CD4-positive, alpha-beta memory T cell (primary cell): ENCODE data around the gene WBP4. TPM values are rescaled to one million over a fixed set of nuclear protein-coding genes. Genes with fewer than 3 reads are reported as not detected.
"Not testable (repeated sequence)": the region's sequence is repeated elsewhere in the genome, so short reads cannot be mapped to it uniquely, and the experiment has no call there.

ENCODE experiments used
- CTCF ChIA-PET: fragments of 350-600 bp; sonication (Branson Sonifier 250); formaldehyde crosslinking; loops from one replicate; lab custom pipeline; 2021; ENCODE audit warnings: inconsistent platforms; ENCODE audit not compliant: partially characterized antibody; lab: Charles Lee
- POLR2A ChIA-PET: fragments of 350-600 bp; sonication (Branson Sonifier 250); formaldehyde crosslinking; loops from one replicate; lab custom pipeline; 2021; ENCODE audit not compliant: partially characterized antibody; lab: Charles Lee
- DNase-seq, 5 donors: peaks; one replicate each; pipeline versions ENCODE4 v3.0.0 to v3.0.0-alpha.2; 2020 to 2022; ENCODE audit warnings: mixed read lengths in 1 of 5
- H3K27ac ChIP-seq: one replicate; pipeline ENCODE4 v1.7.0; 2013; ENCODE audit warnings: low read depth, low read length
- H3K27me3 ChIP-seq: 2 replicates; pipeline ENCODE4 v1.7.0; 2013; ENCODE audit warnings: mild to moderate bottlenecking, low read length, moderate library complexity; ENCODE audit not compliant: insufficient read depth
- H3K36me3 ChIP-seq: 2 replicates; pipeline ENCODE4 v1.7.0; 2013; ENCODE audit warnings: mild to moderate bottlenecking, low read length, moderate library complexity; ENCODE audit not compliant: insufficient read depth
- H3K4me1 ChIP-seq: 2 replicates; pipeline ENCODE4 v1.7.0; 2013; ENCODE audit warnings: mild to moderate bottlenecking, low read length, moderate library complexity; ENCODE audit not compliant: insufficient read depth
- H3K4me3 ChIP-seq, 2 donors: one replicate each; pipeline ENCODE4 v1.7.0; 2013; ENCODE audit warnings: low read length in 2 of 2, mild to moderate bottlenecking in 1 of 2
- H3K9me3 ChIP-seq, 2 donors: one replicate each; pipeline ENCODE4 v1.7.0; 2013; ENCODE audit warnings: low read length in 2 of 2, control low read depth in 1 of 2; ENCODE audit not compliant: control insufficient read depth in 1 of 2
- H3K27ac Mint-ChIP-seq, 7 donors: one replicate each; pipeline ENCODE4 v1.8.0; 2020 to 2021; ENCODE audit warnings: mixed read lengths in 7 of 7, mild to moderate bottlenecking in 6 of 7, inconsistent platforms in 3 of 7, moderate library complexity in 3 of 7
- H3K27me3 Mint-ChIP-seq, 2 donors: one replicate each; pipeline ENCODE4 v1.8.0; 2020 to 2021; ENCODE audit warnings: mixed read lengths in 2 of 2
- H3K36me3 Mint-ChIP-seq, 2 donors: one replicate each; pipeline ENCODE4 v1.8.0; 2020 to 2021; ENCODE audit warnings: mixed read lengths in 2 of 2, inconsistent platforms in 1 of 2, mild to moderate bottlenecking in 1 of 2
- H3K4me1 Mint-ChIP-seq, 4 donors: one replicate each; pipeline ENCODE4 v1.8.0; 2020 to 2021; ENCODE audit warnings: mixed read lengths in 4 of 4, mild to moderate bottlenecking in 1 of 4
- H3K4me3 Mint-ChIP-seq, 8 donors: one replicate each; pipeline ENCODE4 v1.8.0; 2020 to 2021; ENCODE audit warnings: mixed read lengths in 8 of 8, mild to moderate bottlenecking in 7 of 8, moderate library complexity in 6 of 8, inconsistent platforms in 3 of 8
- H3K9me3 Mint-ChIP-seq, 8 donors: one replicate each; pipeline ENCODE4 v1.8.0; 2020 to 2021; ENCODE audit warnings: mixed read lengths in 8 of 8, mild to moderate bottlenecking in 5 of 8, inconsistent platforms in 3 of 8, moderate library complexity in 1 of 8
- intact Hi-C: fragments of 100-400 bp; cut with micrococcal nuclease; formaldehyde crosslinking; loops from one replicate; pipeline ENCODE4 v1.15.1; 2023
- polyA plus RNA-seq, 2 donors: library from polyadenylated mRNA; unstranded; fragments of 300-500 nt; fragmentation: Illumina TruSeq; gene quantifications; one replicate each; pipeline ENCODE4 v1.2.3, GENCODE V29; 2021
- total RNA-seq, 2 experiments: library from RNA; stranded (reverse); gene quantifications; one replicate each; pipeline ENCODE4 v1.2.3, GENCODE V29; 2021

WBP4 gene
- total and polyA plus RNA-seq, 4 experiments from 2014 or later, result 1.9 to 9.1 (median 6.2) TPM

DNA sequence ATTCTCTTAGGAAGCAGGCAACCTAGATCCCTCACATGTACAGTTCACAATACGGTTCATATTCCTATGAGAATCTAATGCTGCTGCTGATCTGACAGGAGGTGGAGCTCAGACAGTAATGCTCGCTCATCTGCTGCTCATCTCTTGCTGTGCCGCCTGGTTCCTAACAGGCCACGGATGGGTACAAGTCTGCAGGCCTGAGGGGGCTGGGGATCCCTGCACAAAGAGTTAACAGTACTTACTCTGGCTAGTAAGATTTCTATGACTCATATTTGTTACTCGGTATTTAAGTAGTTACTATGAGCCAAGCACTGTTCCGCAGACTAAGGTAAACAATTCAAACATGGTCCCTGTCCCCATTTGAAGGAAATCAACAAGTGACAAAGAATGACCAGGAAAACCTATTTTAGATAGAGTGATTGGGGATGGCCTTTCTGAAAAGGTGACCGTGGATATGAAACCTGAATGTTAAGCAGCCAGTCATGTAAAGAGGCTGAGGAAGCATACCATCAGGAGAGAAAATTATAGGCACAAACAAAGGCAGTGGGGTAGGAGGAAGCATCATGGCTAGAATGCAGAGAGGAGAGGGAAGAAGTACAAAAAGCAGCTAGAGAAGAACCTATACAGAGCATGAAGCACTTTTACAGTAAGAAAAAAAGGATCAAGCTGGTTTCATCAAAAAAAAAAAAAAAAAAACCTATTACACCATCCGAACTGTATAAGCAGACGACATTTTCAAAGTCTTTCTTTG, 20.6 kb upstream of the WBP4 start:
- H3K4me1 ChIP-seq, result no peaks in the 10 kb centered on the region
- Mint-ChIP-seq H3K4me3 (no peak overlapping the region), H3K27ac (peak overlapping the region in 6 of 7 donors; percentile 30 to 59 (median 42)), H3K4me1 (peaks cover 7 to 11% (median 8%) of the 10 kb centered on the region in 4 donors), H3K9me3 (peaks cover 0 to 3% (median 0%) of the 10 kb centered on the region in 8 donors), H3K36me3 (peaks cover 0 to 3% of the 10 kb centered on the region in 2 donors), H3K27me3 (no peaks in the 10 kb centered on the region)
- no peak for DNase-seq
- CTCF ChIA-PET, result interaction anchor here (1.9 kb wide), 1 partner anchor 11 kb away, joined by 5 read pairs; no protein-coding TSS in a partner anchor
- no peak overlapping the region for H3K4me3 ChIP-seq
- POLR2A ChIA-PET, result interaction anchor here (1.4 kb wide), 1 partner anchor 119 kb away, joined by 4 read pairs; no protein-coding TSS in a partner anchor
- H3K36me3 ChIP-seq, result no peaks in the 10 kb centered on the region
- no peak overlapping the region for H3K27ac ChIP-seq
- no peaks in the 10 kb centered on the region for H3K9me3 ChIP-seq
- H3K27me3 ChIP-seq, result no peaks in the 10 kb centered on the region
- intact Hi-C loops, result no loop called here

DNA sequence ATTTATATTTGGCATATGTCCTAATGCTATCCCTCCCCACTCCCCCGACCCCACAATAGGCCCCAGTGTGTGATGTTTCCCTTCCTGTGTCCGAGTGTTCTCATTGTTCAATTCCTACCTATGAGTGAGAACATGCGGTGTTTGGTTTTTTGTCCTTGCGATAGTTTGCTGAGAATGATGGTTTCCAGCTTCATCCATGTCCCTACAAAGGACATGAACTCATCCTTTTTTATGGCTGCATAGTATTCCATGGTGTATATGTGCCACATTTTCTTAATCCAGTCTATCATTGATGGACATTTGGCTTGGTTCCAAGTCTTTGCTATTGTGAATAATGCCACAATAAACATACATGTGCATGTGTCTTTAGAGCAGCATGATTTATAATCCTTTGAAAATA, 18.9 kb upstream of the WBP4 start:
- H3K27me3 Mint-ChIP-seq, H3K27ac Mint-ChIP-seq, H3K36me3 ChIP-seq, H3K9me3 ChIP-seq, H3K27ac ChIP-seq, H3K4me3 ChIP-seq, H3K36me3 Mint-ChIP-seq, intact Hi-C loops, H3K9me3 Mint-ChIP-seq, H3K4me3 Mint-ChIP-seq, DNase-seq, H3K27me3 ChIP-seq, H3K4me1 ChIP-seq: not testable (repeated sequence)
- ChIA-PET CTCF (interaction anchor here (1.9 kb wide), 1 partner anchor 12 kb away, joined by 5 read pairs; no protein-coding TSS in a partner anchor), POLR2A (interaction anchor here (1.4 kb wide), 1 partner anchor 121 kb away, joined by 4 read pairs; no protein-coding TSS in a partner anchor)
- H3K4me1 Mint-ChIP-seq, result peaks cover 7 to 11% (median 8%) of the 10 kb centered on the region in 4 donors

DNA sequence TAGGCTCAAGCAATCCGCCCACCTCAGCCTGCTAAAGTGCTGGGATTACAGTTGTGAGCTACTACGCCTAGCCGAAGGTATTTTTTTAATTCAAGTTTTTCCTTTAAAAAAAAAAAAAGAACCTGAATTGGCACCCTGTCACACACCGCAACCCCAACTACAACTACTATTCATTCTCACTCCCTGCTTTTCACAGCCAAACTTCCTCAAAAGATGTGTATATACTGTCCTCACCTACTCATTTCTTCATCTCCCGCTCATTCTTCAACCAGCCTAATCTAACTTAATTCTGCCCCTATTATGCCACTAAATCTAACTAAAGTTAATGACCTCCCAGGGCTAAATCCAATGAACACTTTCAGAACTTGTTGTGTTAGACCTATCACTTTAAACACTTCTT, 12.7 kb upstream of the WBP4 start:
- H3K4me3 ChIP-seq, result no peak overlapping the region
- no peaks in the 10 kb centered on the region for H3K27me3 Mint-ChIP-seq
- no peak overlapping the region for H3K4me3 Mint-ChIP-seq
- DNase-seq, result no peak
- H3K9me3 Mint-ChIP-seq, result peaks cover 0 to 3% (median 0%) of the 10 kb centered on the region in 8 donors
- peaks cover 0 to 14% (median 8%) of the 10 kb centered on the region in 4 donors for H3K4me1 Mint-ChIP-seq
- no peaks in the 10 kb centered on the region for H3K9me3 ChIP-seq
- intact Hi-C loops, result no loop called here
- no peak overlapping the region for H3K27ac ChIP-seq
- POLR2A ChIA-PET, result interaction anchor here (1.7 kb wide), 1 partner anchor 12 kb away, joined by 3 read pairs; no protein-coding TSS in a partner anchor
- H3K36me3 Mint-ChIP-seq, result peaks cover 6% of the 10 kb centered on the region in 2 donors
- H3K36me3 ChIP-seq, result no peaks in the 10 kb centered on the region
- CTCF ChIA-PET, result interaction anchor here (0.8 to 1.3 kb wide), 3 partner anchors 12 to 174 kb away, joined by 3 to 4 read pairs (median 3); no protein-coding TSS in a partner anchor
- peak overlapping the region in 1 of 7 donors; percentile 65 for H3K27ac Mint-ChIP-seq
- peaks cover 2% of the 10 kb centered on the region for H3K4me1 ChIP-seq
- H3K27me3 ChIP-seq, result no peaks in the 10 kb centered on the region

DNA sequence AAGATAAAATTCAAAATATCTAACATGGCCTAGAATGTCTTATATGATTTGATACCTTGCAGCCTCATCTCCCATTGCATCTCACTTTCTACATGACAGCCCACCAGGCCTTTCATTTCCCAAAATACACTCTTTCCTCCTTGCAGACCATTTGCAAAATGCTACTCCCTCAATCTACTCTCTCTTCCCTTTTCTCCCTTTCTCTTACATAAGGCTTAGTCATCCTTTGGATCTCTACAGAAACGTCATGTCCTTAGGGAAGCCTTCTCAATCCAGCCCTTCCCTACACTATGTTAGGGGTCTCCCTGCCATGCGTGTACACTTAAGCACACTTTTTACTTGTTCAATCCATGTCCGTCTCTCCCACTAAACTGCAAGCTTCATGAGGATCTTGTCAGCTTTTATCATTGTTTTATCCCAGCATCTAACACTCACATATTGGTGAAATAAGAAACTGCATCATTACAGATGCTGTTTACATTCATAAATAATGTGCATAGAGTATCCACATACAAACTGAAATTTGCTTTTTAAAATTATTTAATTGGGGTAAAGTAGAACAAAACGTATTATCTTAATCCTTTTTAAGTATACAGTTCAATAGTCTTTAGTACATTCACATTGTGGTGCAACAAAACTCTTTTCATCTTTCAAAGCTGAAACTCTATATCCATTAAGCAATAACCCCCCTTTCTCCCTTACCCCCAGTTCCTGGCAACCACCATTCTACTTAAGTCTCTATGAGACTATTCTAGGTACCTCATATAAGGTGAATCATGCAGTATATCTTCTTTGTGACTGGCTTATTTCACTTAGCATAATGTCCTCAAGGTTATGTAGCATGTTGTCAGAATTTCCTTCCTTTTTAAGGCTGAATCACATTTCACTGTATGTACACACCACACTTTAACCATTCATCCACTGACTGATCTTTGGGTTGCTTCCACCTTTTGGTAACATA, 11.5 kb upstream of the WBP4 start:
- intact Hi-C loops, result no loop called here
- no peak for DNase-seq
- ChIA-PET POLR2A (interaction anchor here (1.7 kb wide), 1 partner anchor 11 kb away, joined by 3 read pairs; no protein-coding TSS in a partner anchor), CTCF (interaction anchor here (0.8 kb wide), 1 partner anchor 128 kb away, joined by 3 read pairs; no protein-coding TSS in a partner anchor)
- H3K27me3 ChIP-seq, result no peaks in the 10 kb centered on the region
- Mint-ChIP-seq H3K4me1 (peaks cover 9 to 23% (median 14%) of the 10 kb centered on the region in 4 donors), H3K9me3 (peaks cover 0 to 3% (median 0%) of the 10 kb centered on the region in 8 donors), H3K4me3 (no peak overlapping the region), H3K27me3 (no peaks in the 10 kb centered on the region), H3K36me3 (peaks cover 6% of the 10 kb centered on the region in 2 donors), H3K27ac (no peak overlapping the region)
- H3K4me1 ChIP-seq, result peaks cover 13% of the 10 kb centered on the region
- H3K9me3 ChIP-seq, result no peaks in the 10 kb centered on the region
- H3K4me3 ChIP-seq, result no peak overlapping the region
- no peak overlapping the region for H3K27ac ChIP-seq
- H3K36me3 ChIP-seq, result no peaks in the 10 kb centered on the region

DNA sequence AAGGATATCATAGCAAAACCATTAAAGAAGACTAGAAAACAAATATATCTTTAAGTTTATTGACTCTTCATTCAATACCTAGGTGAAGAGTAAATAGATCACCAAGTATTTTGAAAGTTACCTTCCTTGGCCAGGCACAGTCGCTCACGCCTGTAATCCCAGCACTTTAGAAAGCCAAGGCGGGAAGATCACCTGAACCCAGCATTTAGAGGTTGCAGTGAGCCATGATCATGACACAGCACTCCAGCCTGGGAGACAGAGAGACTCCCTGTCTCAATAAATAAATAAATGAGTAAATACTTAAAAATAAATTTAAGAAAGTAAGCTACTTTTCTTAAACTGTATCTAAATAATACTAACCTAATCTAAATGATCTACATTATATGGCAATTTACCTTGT, 8.9 kb upstream of the WBP4 start:
- Mint-ChIP-seq H3K9me3 (peaks cover 0 to 2% (median 0%) of the 10 kb centered on the region in 8 donors), H3K4me3 (no peak overlapping the region), H3K4me1 (peaks cover 22 to 42% (median 28%) of the 10 kb centered on the region in 4 donors), H3K27ac (no peak overlapping the region), H3K36me3 (peaks cover 3 to 6% of the 10 kb centered on the region in 2 donors), H3K27me3 (no peaks in the 10 kb centered on the region)
- H3K27me3 ChIP-seq, result no peaks in the 10 kb centered on the region
- no peaks in the 10 kb centered on the region for H3K9me3 ChIP-seq
- H3K27ac ChIP-seq, result no peak overlapping the region
- POLR2A ChIA-PET, result interaction anchor here (1.6 to 2.9 kb wide), 2 partner anchors 34 to 71 kb away, joined by 4 to 17 read pairs; partner anchors contain the start of gene ELF1
- no peak overlapping the region for H3K4me3 ChIP-seq
- CTCF ChIA-PET, result interaction anchor here (0.6 to 5.5 kb wide), 8 partner anchors 9 to 170 kb away, joined by 3 to 48 read pairs (median 14); partner anchors contain the start of genes ELF1 and WBP4
- no peaks in the 10 kb centered on the region for H3K36me3 ChIP-seq
- intact Hi-C loops, result no loop called here
- no peak for DNase-seq
- peaks cover 19% of the 10 kb centered on the region for H3K4me1 ChIP-seq

DNA sequence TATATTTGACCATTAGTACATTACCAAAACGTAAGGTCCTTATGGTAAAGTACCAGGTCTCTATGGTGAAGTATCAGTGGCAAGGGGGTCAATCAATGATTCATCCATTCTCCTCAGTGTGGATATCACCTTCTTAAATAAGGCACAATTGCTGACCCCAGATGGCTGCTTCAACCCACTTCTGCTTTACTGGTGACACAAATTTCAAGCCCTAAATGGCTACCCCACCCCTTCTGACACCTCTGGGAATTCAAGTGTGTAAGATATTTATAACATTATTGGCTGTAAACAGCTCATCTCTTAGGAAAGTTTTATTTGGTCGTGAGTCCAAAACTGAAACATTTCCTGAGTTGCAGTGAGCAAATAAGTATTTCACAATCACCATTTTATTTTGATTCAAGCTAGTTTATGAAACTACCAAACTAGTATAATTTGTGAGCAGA, 7.9 kb upstream of the WBP4 start:
- CTCF ChIA-PET, result interaction anchor here (0.6 to 5.5 kb wide), 30 partner anchors 11 to 547 kb away, joined by 3 to 48 read pairs (median 5); partner anchors contain the start of gene ELF1
- H3K27ac Mint-ChIP-seq, result no peak overlapping the region
- H3K36me3 Mint-ChIP-seq, result peaks cover 3 to 6% of the 10 kb centered on the region in 2 donors
- no peak overlapping the region for H3K27ac ChIP-seq
- peaks cover 0 to 2% (median 0%) of the 10 kb centered on the region in 8 donors for H3K9me3 Mint-ChIP-seq
- peaks cover 22% of the 10 kb centered on the region for H3K4me1 ChIP-seq
- no peak for DNase-seq
- H3K4me3 Mint-ChIP-seq, result no peak overlapping the region
- intact Hi-C loops, result no loop called here
- H3K27me3 ChIP-seq, result no peaks in the 10 kb centered on the region
- H3K9me3 ChIP-seq, result no peaks in the 10 kb centered on the region
- POLR2A ChIA-PET, result interaction anchor here (1.2 to 2.9 kb wide), 5 partner anchors 35 to 79 kb away, joined by 4 to 17 read pairs (median 7); partner anchors contain the start of gene ELF1
- H3K36me3 ChIP-seq, result no peaks in the 10 kb centered on the region
- no peaks in the 10 kb centered on the region for H3K27me3 Mint-ChIP-seq
- H3K4me3 ChIP-seq, result no peak overlapping the region
- H3K4me1 Mint-ChIP-seq, result peaks cover 26 to 47% (median 32%) of the 10 kb centered on the region in 4 donors
